Activated T-helper 2 cell treated with anti-CD3 and anti-CD28 coated beads, Interferon-gamma antibody, Interleukin-2, Interleukin-4, amounts not matched to agents 10 μg/mL and 5 μg/mL and 100 μg/mL, durations not matched to agents 14 hours and 24 hours and 36 hours (primary cell): ENCODE data around the gene ACSL6. TPM values are rescaled to one million over a fixed set of nuclear protein-coding genes. Genes with fewer than 3 reads are reported as not detected.

Experiments
- DNase-seq: peaks from one replicate; pipeline ENCODE4 v3.0.0; 2021; ENCODE audit warnings: low spot score
- H3K27ac Mint-ChIP-seq: one replicate; pipeline ENCODE4 v1.8.0; 2021; ENCODE audit warnings: mixed read lengths
- H3K27me3 Mint-ChIP-seq: one replicate; pipeline ENCODE4 v1.8.0; 2021; ENCODE audit warnings: low read depth, mixed read lengths
- H3K36me3 Mint-ChIP-seq: one replicate; pipeline ENCODE4 v1.8.0; 2021; ENCODE audit warnings: low read depth, mixed read lengths
- H3K4me1 Mint-ChIP-seq: one replicate; pipeline ENCODE4 v1.8.0; 2021; ENCODE audit warnings: low read depth, mixed read lengths
- H3K4me3 Mint-ChIP-seq: one replicate; pipeline ENCODE4 v1.8.0; 2021; ENCODE audit warnings: low read depth, mild to moderate bottlenecking, moderate library complexity, mixed read lengths
- H3K9me3 Mint-ChIP-seq: one replicate; pipeline ENCODE4 v1.8.0; 2021; ENCODE audit warnings: mixed read lengths
- intact Hi-C: fragments of 100-400 bp; cut with micrococcal nuclease; formaldehyde crosslinking; loops from one replicate; pipeline ENCODE4 v1.15.1; 2023
- total RNA-seq: library from RNA; stranded (reverse); gene quantifications from 2 replicates; pipeline ENCODE4 v1.2.3, GENCODE V29; 2022

The ACSL6 gene
- total RNA-seq, 1 donor from 2014 or later, result 27.7 TPM

DNA sequence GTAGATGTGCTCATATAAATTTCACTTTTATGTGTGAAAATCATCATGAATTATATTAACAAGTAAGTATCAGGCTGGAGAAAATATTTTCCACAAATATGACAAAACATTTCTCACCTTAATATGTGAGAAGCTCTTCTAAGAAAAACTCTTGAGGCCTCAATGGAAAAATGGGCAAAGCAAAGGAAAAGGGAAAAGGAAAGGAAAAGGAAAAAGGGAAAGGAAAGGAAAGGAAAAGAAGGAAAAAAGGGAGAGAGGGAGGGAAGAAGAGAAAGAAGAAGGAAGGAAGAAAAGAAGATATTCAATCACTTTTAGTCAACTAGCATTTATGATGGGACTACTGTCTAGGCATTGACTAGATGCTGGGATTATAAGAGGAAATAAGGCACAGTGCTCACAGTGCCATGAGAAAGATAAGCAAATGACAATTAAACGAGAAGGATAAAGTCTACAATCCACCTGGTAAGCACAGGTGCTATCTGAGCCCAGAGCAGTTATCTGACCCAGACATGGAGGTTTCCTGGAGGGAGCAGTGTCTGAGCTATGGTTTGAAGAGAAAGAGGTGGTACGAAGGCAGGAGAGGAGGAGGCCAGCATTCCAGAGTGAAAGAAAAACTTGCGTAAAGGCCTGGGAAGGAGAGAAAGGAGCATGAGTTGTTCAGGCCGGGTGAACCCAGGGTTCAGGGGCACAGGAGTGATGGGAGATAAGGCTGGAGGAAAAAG lies 18.3 kb upstream of the ACSL6 start:
- Mint-ChIP-seq H3K4me1 (peaks cover 12% of the 10 kb centered on the region), H3K4me3 (no peak overlapping the region), H3K27ac (no peak overlapping the region), H3K27me3 (peaks cover 21% of the 10 kb centered on the region), H3K9me3 (peaks cover 16% of the 10 kb centered on the region), H3K36me3 (peaks cover 5% of the 10 kb centered on the region)
- intact Hi-C loops, result loop anchor here (10.0 kb wide), 1 partner anchor 745 kb away; no protein-coding TSS in a partner anchor
- no peak for DNase-seq

DNA sequence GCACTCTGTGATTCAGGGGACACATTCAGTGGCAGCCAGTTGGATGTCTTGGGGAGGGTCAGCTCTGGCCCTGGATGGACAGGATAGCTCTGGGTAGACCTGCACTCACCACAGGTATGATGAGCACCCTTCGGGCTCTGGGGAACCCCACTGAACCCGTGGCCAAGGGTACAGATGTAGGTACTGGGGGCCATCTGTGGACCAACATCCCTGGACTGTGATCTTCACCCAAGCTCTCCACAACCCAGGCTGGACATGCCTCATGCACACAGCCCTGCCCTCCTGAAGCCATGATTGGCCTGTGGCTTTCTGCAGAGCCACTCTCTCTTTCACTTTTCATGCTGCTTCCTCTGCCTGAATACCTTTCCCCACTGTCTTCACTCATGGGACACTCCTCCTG lies 15.6 kb upstream of the ACSL6 start:
- Mint-ChIP-seq H3K4me1 (peaks cover 12% of the 10 kb centered on the region), H3K27me3 (peaks cover 12% of the 10 kb centered on the region), H3K36me3 (peaks cover 2% of the 10 kb centered on the region), H3K9me3 (no peaks in the 10 kb centered on the region), H3K27ac (peak overlapping the region; percentile 57), H3K4me3 (no peak overlapping the region)
- DNase-seq, result no peak
- intact Hi-C loops, result loop anchor here (10.0 kb wide), 1 partner anchor 742 kb away; no protein-coding TSS in a partner anchor

DNA sequence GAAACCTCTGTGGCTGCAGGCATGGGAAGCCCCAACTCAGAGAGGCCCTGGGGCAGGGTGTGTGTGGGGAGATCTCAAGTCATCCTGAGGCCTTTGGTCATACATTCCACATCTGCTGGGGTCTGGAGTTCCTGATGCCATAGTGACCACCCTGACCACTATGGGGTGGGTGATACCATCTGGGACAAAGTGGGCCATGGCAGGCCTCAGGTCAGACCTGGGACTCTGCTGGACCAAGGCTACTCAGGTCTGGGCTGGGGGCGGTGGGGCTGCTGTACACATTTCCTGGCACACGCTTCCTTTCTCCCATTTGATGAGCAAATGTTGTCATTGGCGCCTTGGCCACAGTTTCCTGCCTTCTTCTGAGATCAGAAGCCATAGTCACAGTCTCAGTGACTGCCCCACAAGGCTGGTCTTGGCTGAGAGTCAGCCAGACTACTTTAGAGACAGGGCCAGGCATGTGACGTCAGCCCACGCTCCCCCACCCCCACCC lies 15.1 kb upstream of the ACSL6 start:
- peaks cover 12% of the 10 kb centered on the region for H3K27me3 Mint-ChIP-seq
- no peaks in the 10 kb centered on the region for H3K9me3 Mint-ChIP-seq
- no peak overlapping the region for H3K4me3 Mint-ChIP-seq
- intact Hi-C loops, result loop anchor here (10.0 kb wide), 1 partner anchor 742 kb away; no protein-coding TSS in a partner anchor
- H3K27ac Mint-ChIP-seq, result no peak overlapping the region
- no peak for DNase-seq
- peaks cover 2% of the 10 kb centered on the region for H3K36me3 Mint-ChIP-seq
- peaks cover 10% of the 10 kb centered on the region for H3K4me1 Mint-ChIP-seq

DNA sequence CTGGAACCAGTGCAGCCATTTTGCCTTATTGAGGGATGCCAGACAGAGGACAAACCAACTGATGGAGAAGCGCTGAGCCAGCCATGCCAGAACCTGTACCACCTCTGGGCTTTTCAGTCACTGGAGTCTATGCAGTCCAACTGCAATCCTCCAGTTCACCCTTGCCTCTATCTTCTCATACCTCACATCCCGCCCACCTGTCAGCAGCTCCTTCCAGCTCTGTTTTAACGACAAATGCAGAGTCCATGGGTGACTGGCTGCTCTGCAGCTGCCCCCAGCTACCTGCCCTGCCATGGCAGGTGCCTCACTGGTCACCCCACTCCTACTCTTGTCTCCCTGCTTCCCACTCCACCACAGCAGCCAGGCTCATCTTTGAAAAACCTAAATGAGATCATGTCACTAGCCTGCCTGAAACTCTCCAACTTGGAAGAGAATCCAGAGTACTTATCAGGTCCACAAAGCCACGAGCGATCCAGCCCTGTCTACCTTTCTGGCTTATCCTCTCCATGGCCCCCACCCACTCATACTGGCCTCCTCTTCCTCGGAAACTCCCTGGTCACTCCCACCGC lies 14.0 kb upstream of the ACSL6 start:
- no peak overlapping the region for H3K4me3 Mint-ChIP-seq
- peaks cover 12% of the 10 kb centered on the region for H3K27me3 Mint-ChIP-seq
- peaks cover 17% of the 10 kb centered on the region for H3K4me1 Mint-ChIP-seq
- H3K27ac Mint-ChIP-seq, result no peak overlapping the region
- no peak for DNase-seq
- intact Hi-C loops, result loop anchor here (10.0 kb wide), 1 partner anchor 741 kb away; no protein-coding TSS in a partner anchor
- peaks cover 2% of the 10 kb centered on the region for H3K36me3 Mint-ChIP-seq
- H3K9me3 Mint-ChIP-seq, result no peaks in the 10 kb centered on the region

DNA sequence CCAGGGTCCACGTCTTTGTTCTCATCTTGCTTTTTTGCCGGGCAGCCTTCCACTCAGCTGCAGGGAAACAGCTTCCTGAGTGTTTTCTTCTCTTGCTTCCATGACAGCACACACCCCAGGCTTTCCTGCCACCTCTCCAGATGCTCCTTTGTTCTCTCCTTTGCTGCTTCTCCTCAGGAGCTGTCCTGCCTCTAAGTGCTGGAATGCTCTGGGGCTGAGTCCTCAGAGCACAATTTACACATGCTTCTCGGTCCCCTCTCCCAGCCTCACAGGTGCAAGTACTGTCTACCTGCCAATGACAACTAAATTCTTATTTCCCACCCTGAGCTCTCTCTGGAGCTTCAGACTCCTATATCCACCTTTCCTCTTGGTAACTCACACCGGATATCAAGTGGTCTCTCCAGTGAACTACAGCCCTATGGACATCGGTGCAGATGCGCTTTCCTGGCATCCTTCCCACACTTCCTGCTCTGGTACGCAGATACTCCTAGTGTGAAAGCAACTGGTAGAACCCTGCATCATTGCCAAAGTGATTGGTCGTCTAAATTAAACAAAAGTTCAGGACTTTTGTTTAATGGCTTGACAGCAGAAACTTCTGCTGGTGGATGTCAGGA lies 13.4 kb upstream of the ACSL6 start:
- peaks cover 23% of the 10 kb centered on the region for H3K4me1 Mint-ChIP-seq
- H3K9me3 Mint-ChIP-seq, result no peaks in the 10 kb centered on the region
- DNase-seq, result no peak
- H3K36me3 Mint-ChIP-seq, result peaks cover under 1% of the 10 kb centered on the region
- H3K27me3 Mint-ChIP-seq, result peaks cover 7% of the 10 kb centered on the region
- intact Hi-C loops, result loop anchor here (5.0 to 10.0 kb wide), 3 partner anchors 228 to 740 kb away; partner anchors contain the start of gene FNIP1
- H3K4me3 Mint-ChIP-seq, result no peak overlapping the region
- H3K27ac Mint-ChIP-seq, result no peak overlapping the region

DNA sequence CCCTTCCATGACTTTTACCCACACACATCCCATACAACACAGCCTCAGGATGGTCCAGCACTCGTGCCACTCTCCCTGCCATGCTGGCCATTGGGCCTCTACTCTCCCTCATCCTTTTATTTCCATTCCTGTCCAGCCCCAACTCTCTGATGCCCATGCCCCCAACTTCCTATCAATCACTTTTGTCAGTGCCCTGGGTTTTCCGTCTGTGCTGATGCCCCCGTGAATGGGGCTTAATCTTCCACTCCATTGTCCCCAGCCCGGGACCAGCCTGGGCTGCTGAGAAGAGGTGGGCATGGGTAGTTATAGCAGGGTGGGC lies 12.6 kb upstream of the ACSL6 start:
- H3K4me3 Mint-ChIP-seq, result no peak overlapping the region
- no peak for DNase-seq

DNA sequence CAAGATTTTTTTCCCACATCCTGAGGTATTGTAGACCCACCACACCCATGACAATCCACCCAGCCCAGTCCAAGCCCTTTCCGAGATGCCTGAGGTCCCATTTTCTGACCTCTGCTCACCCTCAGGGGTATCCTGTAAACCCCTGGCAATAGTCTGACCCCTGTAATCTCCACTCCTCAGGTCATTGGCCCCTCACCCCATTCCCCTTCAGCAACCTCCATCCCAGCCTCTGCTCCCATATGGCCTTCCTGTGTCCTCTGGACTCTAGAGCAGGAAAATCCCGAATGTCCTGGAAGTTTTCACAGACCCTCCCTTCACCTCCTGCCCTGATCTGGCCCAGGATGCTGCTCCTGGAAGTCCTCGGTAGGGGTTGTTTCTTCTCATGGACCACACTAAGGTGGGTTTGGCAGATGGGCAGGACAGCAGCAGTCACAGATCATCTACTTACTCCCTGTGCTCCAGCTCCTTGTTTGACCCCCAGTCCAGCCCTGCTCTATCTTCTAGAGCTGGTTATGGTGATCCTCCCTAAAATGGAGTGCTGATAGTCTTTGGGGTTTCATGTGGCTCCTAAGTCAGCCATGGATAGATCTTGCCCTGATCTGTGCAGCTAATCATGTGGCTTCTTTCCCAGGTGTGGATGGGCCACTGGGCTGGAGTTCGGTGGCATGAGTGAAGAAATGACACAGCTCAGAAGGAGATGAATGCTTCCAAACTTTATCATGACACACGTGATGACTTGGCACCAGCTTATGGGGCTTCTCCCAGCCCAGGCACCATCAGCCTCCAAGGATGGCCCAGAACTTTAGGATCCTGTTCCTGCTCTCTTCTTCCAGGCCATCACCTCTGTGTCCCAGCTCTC lies 12.0 kb upstream of the ACSL6 start:
- intact Hi-C loops, result loop anchor here (2.0 to 10.0 kb wide), 4 partner anchors 13 to 739 kb away; partner anchors contain the start of gene FNIP1
- H3K27ac Mint-ChIP-seq, result peak overlapping the region; percentile 74
- H3K36me3 Mint-ChIP-seq, result no peaks in the 10 kb centered on the region
- no peaks in the 10 kb centered on the region for H3K9me3 Mint-ChIP-seq
- DNase-seq, result no peak
- peaks cover 33% of the 10 kb centered on the region for H3K4me1 Mint-ChIP-seq
- H3K4me3 Mint-ChIP-seq, result no peak overlapping the region
- H3K27me3 Mint-ChIP-seq, result peaks cover 3% of the 10 kb centered on the region

More for the DNA sequence above, 12.6 kb upstream of the ACSL6 start:
- Mint-ChIP-seq H3K27me3 (peaks cover 3% of the 10 kb centered on the region), H3K36me3 (no peaks in the 10 kb centered on the region), H3K4me1 (peaks cover 29% of the 10 kb centered on the region), H3K9me3 (no peaks in the 10 kb centered on the region), H3K27ac (no peak overlapping the region)
- intact Hi-C loops, result loop anchor here (5.0 to 10.0 kb wide), 3 partner anchors 227 to 739 kb away; partner anchors contain the start of gene FNIP1

DNA sequence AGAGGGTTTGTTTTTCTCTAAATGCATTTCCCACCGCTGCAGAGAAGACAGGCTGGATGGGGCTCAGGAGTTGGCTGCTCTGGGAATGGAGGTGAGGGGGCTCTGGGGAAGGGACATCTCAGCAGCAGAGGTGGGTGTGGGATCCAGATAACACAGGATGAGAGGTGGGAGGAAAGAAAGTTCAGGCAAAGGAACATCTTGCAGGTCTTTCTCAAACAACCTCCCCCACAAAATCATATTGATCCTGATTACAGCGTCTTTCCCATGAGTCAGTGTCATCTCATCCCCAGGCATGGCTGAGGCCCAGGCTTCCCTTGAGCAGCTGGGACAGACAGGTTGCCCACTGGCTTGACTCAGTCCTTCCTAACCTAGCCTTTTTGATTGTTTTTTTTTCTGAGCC lies 11.3 kb upstream of the ACSL6 start:
- H3K4me3 Mint-ChIP-seq, result no peak overlapping the region
- peak overlapping the region; percentile 74 for H3K27ac Mint-ChIP-seq
- no peaks in the 10 kb centered on the region for H3K9me3 Mint-ChIP-seq
- H3K27me3 Mint-ChIP-seq, result peaks cover 3% of the 10 kb centered on the region
- peaks cover 34% of the 10 kb centered on the region for H3K4me1 Mint-ChIP-seq
- DNase-seq, result no peak
- H3K36me3 Mint-ChIP-seq, result no peaks in the 10 kb centered on the region
- intact Hi-C loops, result loop anchor here (2.0 to 10.0 kb wide), 4 partner anchors 14 to 738 kb away; partner anchors contain the start of gene FNIP1

DNA sequence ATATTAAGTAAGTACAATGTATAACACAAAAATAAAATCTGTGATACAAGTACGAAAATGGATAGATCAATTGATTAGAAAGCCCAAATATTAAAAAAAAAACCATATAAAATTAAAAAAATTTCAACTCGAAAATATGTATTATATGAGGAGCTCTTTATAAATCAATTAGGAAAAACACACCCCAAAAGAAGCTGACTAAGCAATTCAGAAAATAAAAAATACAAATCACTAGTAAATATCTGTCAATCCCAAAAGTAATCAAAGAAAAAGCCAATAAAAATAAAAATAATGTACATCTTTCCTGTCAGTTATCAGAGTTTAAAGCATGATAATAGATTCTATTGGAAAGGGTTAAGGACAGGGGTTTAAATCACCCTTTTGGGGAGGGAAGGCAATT lies 10.2 kb upstream of the ACSL6 start:
- H3K27ac Mint-ChIP-seq, result no peak overlapping the region

DNA sequence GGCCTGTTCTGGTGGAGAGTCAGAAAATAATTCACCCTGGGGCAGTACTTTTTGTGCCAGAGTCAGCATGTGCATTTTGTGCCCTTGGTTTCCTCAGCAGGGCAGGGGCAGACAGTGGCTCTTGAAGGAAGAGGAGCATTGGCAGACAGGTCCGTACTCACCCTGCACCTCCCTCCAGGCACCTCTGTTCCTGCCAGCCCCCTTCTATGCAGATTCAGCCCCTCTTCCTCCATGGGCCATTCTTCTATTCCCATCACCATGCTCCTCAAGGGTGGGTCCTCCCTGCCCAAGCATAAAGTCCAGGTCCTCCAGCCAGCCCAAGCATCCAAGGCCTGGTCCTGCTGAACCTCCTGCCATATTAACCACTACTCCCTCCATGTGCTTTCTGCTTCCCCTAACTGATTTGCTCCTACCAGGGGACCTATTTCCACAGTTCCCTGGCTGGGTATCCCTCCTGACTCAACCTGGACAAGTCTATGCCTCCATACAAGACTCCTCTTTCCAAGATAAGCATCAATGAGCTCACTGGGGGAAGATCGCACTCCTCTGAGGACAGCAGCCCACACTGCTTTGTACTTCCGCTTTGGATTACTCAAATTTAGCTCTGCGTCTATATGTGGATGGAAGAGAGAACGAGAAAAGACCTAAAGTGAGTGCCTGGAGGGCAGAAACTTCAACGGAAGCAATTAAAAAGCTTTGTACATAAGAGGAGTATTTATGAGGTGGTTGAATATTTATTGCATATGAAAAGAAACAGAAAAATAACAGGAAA lies 9.3 kb upstream of the ACSL6 start:
- Mint-ChIP-seq H3K36me3 (no peaks in the 10 kb centered on the region), H3K4me1 (peaks cover 48% of the 10 kb centered on the region), H3K9me3 (no peaks in the 10 kb centered on the region), H3K4me3 (no peak overlapping the region), H3K27me3 (peaks cover 19% of the 10 kb centered on the region), H3K27ac (peak overlapping the region; percentile 92)
- no peak for DNase-seq
- intact Hi-C loops, result loop anchor here (1.0 to 10.0 kb wide), 8 partner anchors 9 to 736 kb away; partner anchors contain the start of genes ACSL6 and FNIP1

More for the DNA sequence above, 10.2 kb upstream of the ACSL6 start:
- peaks cover 39% of the 10 kb centered on the region for H3K4me1 Mint-ChIP-seq
- H3K4me3 Mint-ChIP-seq, result no peak overlapping the region
- H3K36me3 Mint-ChIP-seq, result no peaks in the 10 kb centered on the region
- peaks cover 11% of the 10 kb centered on the region for H3K27me3 Mint-ChIP-seq
- H3K9me3 Mint-ChIP-seq, result no peaks in the 10 kb centered on the region
- intact Hi-C loops, result loop anchor here (2.0 to 10.0 kb wide), 5 partner anchors 15 to 737 kb away; partner anchors contain the start of gene FNIP1
- DNase-seq, result no peak

DNA sequence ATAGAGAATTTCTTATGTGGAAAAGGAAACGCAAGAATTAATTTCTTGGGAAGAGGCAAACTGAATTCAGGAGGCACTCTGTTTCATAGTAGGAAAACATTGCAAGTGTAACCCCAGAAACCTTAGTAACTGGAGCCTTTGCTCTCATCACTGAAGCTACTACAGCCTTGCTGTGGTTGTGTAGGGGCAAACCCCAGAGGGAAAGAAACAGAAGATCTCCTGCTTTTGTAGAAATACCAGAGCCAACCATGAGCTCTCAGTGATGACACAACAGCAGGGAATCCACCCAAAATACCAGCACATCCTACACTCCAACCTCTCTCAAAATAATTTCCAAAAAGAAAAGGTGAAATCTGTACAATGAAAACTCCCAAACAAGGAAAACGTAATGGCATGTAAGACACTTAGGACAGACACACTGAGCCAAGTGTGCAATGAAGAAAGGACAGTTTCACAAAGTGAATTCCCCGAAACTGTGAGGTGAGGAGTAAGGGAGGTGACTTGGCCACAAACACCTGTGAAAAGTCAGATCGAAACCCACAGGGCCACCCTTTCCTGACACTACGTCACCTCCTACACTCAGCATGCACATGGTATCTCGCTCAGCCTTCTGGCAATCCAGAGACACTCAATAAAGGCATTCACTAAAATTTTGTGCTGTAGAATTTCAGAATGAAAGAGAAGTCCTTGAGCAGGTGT lies 8.5 kb upstream of the ACSL6 start:
- peaks cover 24% of the 10 kb centered on the region for H3K27me3 Mint-ChIP-seq
- H3K9me3 Mint-ChIP-seq, result no peaks in the 10 kb centered on the region
- no peaks in the 10 kb centered on the region for H3K36me3 Mint-ChIP-seq
- H3K4me1 Mint-ChIP-seq, result peaks cover 48% of the 10 kb centered on the region
- DNase-seq, result peak; percentile 82
- H3K27ac Mint-ChIP-seq, result peak overlapping the region; percentile 92
- intact Hi-C loops, result loop anchor here (1.0 to 10.0 kb wide), 10 partner anchors 9 to 765 kb away; partner anchors contain the start of genes ACSL6, FNIP1 and RAPGEF6
- peak overlapping the region; percentile 34 for H3K4me3 Mint-ChIP-seq
